SKM-1 treated with dmso at 0.1 percent for 144 hours (cell line): ENCODE data around the gene TAB3.

ENCODE experiments used
- DNase-seq: peaks from one replicate; lab custom pipeline; 2025; ENCODE audit not compliant: unreplicated experiment; lab: John Stamatoyannopoulos, UW

The TAB3 gene

GRCh38 chrX:30887721-30888120, 1.3 kb downstream of the TAB3 start:
- no peak for DNase-seq

DNA sequence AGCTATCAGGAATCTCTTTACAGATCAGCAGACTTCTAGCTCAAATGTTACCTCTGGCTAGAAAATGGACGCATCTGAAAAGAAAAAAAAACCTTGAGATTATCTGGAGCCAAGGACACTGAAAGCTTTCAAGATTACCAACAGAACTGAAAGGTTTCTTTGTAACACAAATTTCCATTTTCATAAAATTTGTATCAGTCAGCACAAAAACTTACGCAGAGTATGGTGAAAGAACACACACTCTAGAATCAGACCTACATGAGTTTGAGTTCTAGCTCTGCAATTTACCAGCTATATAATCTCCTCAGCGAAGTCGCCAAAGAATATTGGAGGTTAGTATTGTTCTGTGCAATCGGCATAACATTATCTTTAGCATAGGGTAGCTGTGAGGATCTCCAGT, 1.8 kb downstream of the TAB3 start:
- no peak for DNase-seq

GRCh38 chrX:30885136-30885535, 3.9 kb downstream of the TAB3 start:
- no peak for DNase-seq

DNA sequence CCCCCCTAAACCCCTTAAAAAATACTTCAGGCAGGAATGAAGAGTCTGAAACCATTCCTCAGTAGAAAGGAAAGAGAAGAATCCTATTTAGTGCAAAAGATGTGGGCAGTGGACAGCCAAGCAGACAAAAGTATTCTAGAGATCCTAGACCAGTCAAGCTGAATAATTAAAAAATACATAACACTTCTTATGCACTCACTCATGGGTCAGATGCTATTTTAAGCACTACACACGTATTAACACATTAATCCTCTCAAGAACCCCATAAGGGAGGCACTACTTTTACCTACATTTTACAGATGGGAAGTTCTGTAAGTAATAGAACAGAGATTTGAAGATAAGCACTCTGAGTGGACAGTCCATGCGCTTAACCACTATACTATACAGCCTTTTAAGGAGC, 5.9 kb downstream of the TAB3 start:
- DNase-seq = no peak

- no peak for DNase-seq
These were observed 7.3 kb downstream of the TAB3 start for GRCh38 chrX:30881797-30882196.

- no peak for DNase-seq
These were observed 7.7 kb downstream of the TAB3 start for GRCh38 chrX:30881390-30881789.

- no peak for DNase-seq
These were observed 9.0 kb downstream of the TAB3 start for GRCh38 chrX:30880058-30880457.

GRCh38 chrX:30876367-30876766, 12.7 kb downstream of the TAB3 start:
- no peak for DNase-seq

- DNase-seq = no peak
These were observed 13.1 kb downstream of the TAB3 start for GRCh38 chrX:30875957-30876356.

GRCh38 chrX:30874851-30875250, 14.2 kb downstream of the TAB3 start:
- no peak for DNase-seq

- DNase-seq = no peak
These were observed 18.5 kb downstream of the TAB3 start for GRCh38 chrX:30870572-30870971.

- DNase-seq = no peak
These were observed 23.4 kb downstream of the TAB3 start for GRCh38 chrX:30865612-30866011.

DNA sequence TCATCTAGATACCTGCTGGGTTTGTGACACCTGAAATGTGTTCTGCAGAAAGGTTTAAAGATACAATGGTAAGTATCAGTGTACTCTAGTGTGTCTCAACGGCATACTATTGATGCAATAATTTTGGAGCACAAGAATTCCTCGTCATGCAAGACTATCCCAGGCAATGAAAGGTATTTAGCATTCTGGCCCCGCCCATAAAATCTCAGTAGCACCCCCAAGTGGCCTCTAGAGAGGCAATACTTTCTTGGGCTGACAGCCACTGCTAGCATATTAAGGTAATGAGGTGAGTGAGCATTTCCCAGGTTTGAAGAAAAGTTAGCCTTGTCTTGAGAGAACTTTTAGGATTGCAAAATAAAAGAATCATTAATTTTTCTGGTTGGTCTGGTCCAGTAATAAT, 24.0 kb downstream of the TAB3 start:
- no peak for DNase-seq

- DNase-seq = no peak
These were observed 24.7 kb downstream of the TAB3 start for GRCh38 chrX:30864383-30864785.

GRCh38 chrX:30863974-30864373, 25.1 kb downstream of the TAB3 start:
- no peak for DNase-seq

DNA sequence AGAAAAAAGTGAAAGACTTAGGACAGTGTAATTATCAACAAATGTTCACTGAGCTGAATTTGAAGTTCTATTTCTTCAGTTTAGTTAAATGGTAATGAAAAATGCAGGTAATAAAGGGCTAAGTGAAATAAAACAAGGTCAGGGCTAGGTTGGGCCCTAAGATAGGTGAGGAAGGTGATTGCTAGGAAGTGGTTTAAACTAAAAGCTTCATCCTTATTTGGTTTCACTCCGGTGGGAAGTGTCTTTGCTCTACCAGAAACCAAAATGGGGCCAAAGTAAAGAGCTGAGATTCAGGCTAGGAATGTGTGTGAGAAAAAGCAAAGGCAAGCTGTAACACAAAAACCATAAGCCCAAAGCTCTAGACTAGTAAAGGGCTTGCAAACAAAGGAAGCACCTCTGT, 31.0 kb downstream of the TAB3 start:
- DNase-seq = no peak

- no peak for DNase-seq
These were observed 37.6 kb downstream of the TAB3 start for GRCh38 chrX:30851449-30851848.

DNA sequence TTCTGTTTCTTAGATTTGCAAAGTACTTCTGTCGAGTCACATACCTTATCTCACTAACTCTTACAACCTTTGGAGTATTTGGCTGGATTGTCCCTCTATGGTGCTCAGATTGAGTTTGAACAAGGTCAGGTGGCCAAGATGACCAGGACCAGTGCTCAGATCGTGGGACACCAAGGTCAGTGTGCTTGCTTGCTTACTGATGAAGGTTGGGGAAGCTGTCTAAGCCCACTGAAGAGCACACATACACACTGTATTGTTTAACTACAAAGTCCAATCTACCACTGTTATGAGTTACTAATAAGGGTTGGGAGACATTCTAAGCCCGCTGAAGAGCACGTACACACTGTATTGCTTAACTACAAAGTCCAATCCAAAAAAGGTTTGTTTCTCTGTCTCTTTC, 53.7 kb downstream of the TAB3 start:
- DNase-seq = no peak

GRCh38 chrX:30833896-30834295, 55.2 kb downstream of the TAB3 start:
- DNase-seq = no peak

- DNase-seq = no peak
These were observed 58.0 kb downstream of the TAB3 start for GRCh38 chrX:30831082-30831481.

DNA sequence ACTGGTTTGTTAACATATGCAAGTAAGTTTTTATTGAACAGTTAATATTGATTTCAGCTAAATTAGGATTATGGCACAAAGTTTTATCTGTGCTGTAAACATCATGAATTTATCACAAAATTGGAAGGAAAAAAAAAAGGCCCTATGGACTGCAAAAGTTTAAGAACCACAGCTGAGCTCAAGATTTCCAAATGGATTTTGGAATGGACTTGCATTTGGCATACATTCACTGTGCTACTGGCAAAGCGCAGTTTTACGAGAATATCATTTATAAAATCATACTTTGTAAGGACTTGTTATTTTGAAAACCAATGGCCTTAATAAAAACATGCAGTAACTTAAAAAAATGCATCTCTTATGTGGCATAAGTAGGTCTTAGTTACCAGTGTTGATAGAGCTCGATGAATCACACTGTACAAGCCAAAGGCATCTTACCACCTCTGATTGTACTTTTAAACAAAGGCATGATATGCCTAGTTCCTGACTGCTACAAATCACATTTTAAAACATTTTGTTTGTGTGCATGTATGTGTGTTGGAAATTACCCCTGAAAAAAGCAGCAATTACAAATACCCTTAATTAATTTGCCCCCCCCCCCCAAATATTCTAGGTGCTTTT, 58.6 kb downstream of the TAB3 start:
- DNase-seq = no peak

- no peak for DNase-seq
These were observed 64.8 kb downstream of the TAB3 start for GRCh38 chrX:30824275-30824674.

- no peak for DNase-seq
These were observed 66.3 kb downstream of the TAB3 start for GRCh38 chrX:30822764-30823163.
